CD4-positive, alpha-beta T cell treated with Interferon alpha-2 for 1 hour (primary cell): ENCODE results near the gene FREM1.
"Not testable (repeated sequence)": the region's sequence is repeated elsewhere in the genome, so short reads cannot be mapped to it uniquely, and the experiment has no call there.

Experiments
- DNase-seq, 2 donors: peaks; one replicate each; pipeline ENCODE4 v3.0.0-alpha.2; 2020 to 2022

The FREM1 gene, protein sequence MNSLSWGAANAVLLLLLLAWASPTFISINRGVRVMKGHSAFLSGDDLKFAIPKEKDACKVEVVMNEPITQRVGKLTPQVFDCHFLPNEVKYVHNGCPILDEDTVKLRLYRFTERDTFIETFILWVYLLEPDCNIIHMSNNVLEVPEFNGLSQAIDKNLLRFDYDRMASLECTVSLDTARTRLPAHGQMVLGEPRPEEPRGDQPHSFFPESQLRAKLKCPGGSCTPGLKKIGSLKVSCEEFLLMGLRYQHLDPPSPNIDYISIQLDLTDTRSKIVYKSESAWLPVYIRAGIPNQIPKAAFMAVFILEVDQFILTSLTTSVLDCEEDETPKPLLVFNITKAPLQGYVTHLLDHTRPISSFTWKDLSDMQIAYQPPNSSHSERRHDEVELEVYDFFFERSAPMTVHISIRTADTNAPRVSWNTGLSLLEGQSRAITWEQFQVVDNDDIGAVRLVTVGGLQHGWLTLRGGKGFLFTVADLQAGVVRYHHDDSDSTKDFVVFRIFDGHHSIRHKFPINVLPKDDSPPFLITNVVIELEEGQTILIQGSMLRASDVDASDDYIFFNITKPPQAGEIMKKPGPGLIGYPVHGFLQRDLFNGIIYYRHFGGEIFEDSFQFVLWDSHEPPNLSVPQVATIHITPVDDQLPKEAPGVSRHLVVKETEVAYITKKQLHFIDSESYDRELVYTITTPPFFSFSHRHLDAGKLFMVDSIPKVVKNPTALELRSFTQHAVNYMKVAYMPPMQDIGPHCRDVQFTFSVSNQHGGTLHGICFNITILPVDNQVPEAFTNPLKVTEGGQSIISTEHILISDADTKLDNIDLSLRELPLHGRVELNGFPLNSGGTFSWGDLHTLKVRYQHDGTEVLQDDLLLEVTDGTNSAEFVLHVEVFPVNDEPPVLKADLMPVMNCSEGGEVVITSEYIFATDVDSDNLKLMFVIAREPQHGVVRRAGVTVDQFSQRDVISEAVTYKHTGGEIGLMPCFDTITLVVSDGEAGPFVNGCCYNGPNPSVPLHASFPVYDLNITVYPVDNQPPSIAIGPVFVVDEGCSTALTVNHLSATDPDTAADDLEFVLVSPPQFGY (N-terminal part only)

DNA sequence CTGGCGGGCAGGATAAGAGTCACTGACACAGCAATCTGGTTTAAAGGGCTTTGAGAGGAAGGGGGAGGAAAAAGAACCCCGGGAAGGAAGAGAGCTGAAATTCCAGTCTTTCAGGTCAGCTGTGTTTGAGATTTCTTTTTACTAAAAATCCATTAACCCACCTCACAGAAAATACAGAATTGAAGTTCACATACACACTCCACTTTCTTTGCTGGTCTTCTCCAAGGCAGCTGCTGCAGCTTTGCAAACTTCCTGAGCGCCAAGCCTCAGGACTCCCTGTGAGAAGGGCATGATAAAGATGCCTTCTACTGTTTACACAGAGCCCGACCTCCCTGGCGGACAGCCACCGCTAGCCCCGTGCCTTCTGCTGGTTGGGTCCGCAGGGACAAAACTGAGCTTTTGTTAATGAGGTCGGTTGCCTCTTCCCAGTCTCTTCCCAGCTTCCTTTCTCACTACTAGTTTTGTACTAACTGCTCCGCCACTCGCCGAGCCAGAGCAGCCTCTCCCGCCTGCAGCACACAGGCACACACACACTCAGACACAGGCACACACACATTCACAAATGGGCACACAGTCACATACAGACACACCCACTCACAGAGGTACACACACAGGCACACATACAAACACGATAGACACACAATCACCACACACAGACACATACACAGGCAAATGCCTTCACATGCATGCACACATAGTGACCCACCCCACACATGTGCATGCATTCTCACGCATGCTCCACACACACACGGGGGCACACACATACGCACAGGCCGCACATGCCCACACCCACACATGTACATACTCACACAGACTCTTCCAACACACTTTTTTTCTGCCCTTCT lies at the start of gene FREM1:
Gene FREM1, minus strand, starts transcription at position 468 of the 845 bp plus-strand sequence. CDS start 41,451 bp downstream, outside the sequence.
- no peak for DNase-seq

DNA sequence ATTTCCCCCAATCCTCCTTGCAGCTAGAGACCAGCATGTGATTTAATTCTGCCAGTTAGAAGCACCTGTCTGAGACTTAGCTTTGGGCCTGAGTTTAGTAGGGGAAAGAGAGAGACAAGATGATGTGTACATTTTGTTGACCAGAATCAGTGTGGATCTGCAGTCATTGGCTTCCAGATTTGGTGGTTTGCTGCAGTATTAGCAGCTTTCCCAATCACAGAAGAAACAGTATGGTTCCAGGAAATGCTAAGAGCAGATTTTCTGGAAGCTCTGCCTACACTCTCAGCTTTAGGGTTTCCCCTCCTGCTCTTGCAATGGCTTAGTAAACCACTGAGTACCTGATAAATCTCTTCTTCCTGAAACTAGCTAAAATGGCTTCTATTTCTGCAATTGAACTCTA lies 48.8 kb upstream of the FREM1 start:
- DNase-seq: no peak

DNA sequence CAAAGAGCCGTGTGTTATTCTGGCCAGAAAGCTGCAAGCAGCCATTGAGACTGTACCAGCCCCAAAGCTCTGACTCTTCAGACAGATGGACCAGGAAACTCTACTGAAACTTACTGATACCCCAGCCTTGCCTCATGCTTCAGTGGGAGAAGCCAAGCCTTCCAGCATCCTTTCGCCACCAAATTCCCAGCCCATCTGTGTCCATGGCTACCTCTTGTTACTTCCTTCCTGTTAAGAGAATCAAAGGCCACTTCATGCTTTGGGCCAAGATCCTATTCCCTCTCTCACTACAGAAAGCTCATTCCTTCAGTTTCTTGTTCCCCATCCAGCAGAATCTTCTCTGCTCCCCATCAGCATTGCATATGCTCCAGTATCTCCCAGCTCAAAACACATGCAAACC lies 46.9 kb upstream of the FREM1 start:
- no peak for DNase-seq

DNA sequence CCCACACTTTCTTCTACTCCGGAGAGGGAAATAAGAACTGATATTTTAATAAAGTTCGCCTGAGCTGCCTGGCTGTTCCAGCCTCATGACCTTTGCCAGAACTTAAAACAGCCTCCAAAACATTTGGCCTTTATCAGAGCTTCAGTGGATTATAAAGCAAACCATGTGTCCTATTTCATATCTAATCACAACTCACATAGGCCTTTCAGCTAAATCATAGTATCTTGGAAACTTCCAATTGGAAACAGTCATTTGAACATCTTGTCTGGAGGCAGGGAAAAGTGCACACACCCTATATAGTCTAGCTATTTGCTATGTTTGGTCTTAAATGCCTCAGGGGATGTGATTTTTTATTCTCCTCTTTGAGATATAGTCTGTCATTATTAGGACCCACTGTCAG lies 46.0 kb upstream of the FREM1 start:
- no peak for DNase-seq

DNA sequence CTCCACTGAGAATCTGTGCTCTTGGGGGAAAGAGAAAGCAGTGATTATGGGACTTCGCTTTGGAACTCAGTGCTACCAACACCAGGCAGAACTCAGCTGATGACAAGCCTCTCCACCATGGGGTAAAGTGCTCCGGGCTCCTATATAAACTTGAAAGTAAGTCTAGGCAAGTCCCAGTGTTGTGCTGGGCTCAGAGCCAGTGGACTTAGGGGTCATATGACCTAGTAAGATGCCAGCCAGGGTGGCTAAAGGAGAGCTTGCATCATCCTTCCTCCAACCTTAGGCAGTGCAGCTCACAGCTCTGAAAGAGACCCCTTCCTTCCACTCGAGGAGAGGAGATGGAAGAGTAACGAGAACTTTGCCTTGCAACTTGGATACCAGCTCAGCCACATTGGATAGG lies 35.1 kb upstream of the FREM1 start:
- DNase-seq: no peak

DNA sequence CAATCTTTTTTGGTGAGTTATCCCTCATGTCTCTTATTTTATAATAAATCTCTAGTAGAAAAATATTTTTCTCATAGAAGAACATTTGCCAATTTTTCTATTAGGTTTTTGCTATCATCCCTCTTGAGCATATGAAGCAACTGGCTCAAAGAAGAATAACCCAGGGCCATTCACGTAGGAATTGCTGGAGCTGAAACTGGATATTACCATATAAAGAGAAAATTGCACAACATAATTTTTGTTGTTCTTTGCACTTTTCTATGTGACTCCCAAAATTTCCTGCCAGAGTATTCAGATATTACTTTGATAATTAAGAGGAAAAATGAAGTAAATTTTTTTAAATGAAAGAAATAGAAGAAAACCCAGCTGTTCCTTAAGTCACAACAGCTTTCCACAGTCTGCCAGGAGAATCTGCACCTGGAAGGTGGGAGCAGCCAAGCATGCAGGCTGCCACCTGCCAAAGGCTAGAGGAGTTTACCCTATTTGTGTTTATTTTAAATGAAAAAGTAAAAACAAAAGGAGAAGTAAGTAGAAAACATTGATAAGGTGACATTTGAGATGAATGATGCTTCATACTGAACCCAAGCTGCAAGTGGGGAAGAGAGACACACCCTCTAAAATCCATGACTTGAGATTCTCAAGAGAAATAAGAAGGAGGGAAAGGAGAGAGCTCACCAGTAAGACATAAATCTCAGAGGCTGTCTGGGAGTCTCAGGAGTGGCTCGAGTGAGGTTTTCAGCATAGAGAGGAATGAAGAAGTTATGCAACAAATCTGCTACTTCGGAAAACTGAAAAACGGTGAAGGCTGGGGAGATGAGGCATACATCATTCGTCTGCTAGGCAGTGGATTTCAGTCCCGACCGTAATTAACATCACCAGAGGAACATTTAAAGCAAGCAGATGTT lies 31.5 kb upstream of the FREM1 start:
- no peak for DNase-seq

DNA sequence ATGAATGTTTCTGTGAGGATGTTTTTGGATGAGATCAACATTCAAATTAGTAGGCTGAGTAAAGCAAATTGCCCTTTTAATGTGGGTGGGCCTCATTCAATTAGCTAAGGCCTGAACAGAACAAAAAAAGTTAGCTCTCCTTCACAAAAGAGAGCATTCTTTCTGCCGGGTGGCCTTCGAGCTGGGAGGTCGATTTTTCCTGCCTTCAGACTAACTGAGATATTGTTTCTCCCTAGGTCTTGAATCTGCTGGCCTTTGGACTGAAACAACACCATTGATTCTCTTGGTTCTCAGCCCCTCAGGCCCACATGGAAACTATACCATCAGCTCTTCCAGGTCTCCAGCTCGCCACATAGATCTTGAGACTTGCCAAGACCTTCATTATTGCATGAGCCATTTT lies 29.1 kb upstream of the FREM1 start:
- DNase-seq: no peak

DNA sequence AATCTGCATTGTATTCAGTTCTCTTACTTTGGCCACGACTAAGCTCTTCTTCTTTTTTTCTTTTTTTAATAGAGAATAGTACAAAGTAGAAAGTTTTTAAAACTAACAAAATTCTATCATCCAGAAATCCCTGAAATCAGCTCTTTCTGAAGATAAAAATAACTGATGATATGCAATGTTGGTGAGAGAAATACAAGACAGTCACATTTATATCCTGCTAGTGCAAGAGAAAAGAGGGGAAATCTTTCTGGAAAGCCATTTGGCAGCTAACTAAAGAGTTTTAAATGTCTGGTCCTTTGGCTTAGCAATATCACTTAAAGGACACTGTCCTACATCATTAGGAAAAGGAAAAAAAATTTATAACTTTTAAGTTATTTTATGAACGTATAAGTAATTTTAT lies 27.0 kb upstream of the FREM1 start:
- DNase-seq: no peak

DNA sequence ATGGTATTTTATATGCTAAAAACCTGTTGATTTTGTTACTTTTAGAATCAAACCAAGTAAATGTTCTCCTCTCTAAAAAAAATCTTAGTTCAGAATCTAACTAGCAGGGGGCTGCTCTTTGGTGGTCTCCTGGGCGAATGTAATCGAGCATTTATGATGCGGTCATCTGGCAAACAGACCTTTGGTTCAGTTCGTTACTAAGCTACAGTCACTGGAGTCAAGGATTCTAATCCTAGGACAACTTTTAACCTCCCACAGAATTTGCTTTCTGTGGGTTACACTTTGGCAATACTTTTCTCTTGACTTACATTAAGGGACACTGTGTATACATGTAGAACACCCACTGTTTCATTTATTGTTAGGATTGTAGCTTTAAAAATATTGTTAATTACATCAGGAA lies 26.3 kb upstream of the FREM1 start:
- DNase-seq: no peak

DNA sequence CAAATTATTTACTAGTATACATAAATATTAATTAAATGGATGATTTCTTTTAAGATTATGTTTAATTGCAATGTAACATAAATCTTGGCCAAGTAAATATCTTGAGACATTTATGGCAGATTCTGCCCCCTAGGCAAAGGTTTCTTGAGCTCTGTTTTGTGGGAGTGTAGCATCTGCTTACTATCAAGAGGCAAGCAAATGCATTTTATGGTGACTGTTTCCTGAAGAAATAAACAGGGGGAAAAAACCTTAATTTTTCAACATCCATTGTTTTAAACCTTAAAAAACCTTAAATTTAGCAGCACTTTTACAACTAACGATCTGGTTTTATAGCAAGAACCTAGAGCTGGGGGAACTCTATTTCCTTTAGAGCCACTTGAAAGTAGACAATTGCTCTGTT lies 25.7 kb upstream of the FREM1 start:
- DNase-seq: no peak

DNA sequence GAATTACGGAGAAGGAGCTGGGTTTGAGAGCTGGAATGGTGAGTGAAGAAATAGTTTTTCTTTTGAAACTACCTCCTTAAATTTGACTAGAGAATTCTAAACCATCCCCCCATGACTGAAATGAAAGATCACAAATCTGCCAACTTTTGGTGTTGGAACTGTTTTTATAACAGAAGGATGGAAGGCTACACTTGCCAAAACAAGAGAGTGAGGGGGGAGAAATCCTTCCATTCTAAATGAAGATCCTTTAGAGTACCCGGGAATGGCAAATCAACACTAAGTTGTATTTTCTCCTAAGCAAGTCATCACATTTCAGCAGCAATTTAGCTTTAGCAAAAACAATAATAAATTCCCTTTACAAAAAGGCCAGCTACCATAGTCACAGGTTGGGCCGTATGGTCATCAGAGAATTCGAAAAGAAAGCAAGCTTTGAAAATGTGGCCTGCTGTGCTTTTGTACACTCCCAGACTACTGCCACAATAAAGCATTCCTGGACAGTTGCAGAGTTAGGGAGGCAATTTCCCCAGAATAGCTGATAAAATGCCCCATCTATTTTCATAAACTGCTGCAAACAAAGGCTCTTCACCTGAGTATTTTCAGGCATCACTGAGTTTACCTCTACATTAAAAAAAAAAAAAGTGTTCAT lies 25.0 kb upstream of the FREM1 start:
- no peak for DNase-seq

DNA sequence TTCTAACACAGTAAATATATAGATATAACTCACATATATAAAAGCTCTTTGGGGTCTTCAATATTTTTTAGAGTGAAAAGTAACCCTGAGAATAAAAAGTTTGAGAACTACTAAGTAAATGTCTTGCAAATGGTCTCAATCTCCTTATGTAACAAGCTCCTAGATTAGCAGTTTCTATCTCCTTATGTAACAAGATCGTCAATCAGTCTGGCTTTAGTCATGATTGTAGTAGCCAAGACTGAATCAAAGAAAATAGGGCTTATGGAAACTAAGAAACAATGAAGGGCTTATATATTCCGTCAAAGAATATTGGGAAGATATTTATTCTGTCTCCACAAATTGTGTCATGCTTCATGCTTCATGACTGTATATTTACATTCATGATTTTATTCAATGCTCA lies 22.4 kb upstream of the FREM1 start:
- DNase-seq: no peak

DNA sequence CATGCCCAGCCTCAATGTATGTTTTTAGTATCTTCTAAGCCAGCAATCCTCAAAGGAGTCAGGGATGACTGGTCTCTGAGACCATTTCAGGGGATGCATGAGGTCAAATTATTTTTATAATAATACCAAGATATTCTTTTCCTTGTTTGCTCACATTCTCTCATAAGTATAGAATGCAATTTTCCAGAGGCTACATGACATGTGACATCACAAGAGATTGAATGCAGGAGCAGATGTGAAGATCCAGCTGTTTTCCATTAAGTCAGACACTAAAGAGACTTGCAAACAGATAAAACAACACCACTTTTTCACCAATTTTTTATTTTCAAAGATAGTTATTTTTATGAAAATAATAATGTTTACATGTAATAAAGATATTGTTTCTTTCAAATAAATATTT lies 22.0 kb upstream of the FREM1 start:
- no peak for DNase-seq

DNA sequence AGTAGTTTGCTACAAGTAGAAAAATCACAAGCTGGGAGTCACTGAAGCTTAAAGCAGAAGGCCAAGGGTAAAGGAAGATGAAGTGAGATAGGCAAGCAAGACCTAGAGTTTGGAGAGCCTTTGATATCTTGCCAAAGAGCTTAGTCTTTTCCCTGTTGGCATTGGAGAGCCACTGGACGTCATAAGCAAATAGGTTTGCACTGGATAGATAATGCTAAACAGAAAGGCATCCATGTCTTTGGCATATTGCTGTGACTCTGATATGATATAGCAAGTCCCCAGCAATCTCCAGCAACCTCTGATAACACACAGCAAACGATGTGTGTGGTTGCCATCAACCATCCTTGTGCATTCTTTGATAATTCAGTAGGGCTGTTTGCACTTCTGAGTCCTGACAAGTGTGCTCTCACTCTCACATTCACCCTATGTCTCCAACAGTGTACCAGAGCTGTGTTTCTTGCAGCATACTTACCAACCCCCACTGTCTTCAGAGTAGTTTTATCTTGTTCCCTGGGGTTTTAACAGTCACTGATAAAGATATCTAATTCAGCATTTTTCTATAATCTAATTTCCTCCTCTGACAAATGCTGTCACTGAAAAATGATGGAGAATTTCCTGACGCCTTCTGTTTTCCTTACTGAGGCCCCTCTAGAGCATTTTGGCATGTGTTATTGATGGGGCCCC lies 16.9 kb upstream of the FREM1 start:
- no peak for DNase-seq

DNA sequence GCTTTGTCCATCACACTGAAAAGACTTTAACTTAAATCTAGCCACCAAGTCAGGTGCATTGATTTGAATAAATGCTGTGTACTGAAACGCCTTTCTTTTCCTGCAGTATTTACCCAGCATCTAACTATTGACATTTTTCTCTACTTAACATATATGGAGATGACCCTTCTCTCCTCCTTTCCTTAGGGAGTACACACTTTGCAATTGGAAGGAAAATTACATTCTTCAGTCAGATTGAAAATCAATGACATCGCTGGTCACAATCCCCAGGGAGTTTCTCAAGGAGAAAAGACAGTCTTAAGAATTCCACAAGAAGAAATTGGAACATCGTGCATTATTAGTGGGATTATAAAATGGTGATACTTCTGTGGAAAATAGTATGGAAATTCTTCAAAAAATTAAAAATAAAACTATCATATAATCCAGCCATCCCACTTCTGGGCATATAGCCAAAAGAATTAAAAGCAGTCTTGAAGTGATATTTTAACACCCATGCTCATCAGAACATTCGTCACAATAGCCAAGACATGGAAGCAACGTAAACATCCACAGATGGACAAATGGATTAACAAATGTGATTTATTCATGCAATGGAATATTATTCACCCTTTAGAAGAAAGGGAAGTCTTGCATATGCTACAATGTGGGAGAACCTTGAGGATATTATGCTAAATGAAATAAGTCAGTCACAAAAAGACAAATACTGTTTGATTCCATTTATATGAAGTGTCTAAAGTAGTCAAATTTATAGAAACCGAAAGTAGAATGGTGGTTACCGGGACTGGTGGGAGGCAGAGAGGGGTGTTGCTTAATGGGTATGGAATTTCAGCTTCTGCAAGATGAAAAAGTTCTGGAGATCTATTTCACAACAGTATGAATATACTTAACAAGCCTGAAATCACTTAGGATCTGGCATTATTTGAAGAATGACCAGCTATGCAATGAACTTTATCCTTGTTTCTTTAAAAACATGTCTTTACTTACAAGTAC lies 14.3 kb upstream of the FREM1 start:
- DNase-seq: no peak

DNA sequence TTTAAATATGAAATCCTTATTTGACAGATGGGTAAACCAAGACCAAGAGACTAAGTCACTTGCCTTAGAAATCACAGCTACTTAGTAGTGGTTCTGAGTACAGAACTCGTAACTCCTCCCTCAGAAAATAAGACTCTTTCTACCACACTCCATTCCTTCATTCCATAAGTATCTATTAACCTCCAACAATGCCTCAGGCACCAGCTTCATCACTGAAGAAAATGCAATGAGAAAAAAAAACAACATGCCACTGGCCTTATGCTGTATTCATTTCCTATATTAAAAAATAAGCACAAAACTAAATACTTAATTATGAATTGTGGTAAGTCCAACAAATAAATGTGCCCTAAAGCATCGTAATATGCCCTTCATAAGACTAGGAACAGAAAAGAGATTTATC lies 13.5 kb upstream of the FREM1 start:
- DNase-seq: no peak

DNA sequence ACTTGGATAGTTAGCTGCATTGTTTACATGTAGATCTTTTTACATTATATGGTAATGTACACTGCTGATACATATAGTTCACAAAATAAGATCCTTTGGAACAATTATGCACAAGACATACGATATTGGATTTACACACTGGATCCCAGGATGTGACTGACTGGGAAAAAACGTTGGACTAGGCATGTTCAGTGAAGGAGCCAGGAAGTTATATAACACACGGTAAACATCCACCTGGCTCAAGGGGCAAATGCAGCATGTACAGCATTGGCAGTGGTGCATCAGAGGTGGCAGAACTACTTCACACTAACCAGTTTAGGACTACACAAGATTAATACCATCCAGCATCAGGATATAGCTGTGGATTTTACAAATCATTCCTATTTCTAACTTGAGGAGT lies 10.6 kb upstream of the FREM1 start:
- DNase-seq: not testable (repeated sequence)

DNA sequence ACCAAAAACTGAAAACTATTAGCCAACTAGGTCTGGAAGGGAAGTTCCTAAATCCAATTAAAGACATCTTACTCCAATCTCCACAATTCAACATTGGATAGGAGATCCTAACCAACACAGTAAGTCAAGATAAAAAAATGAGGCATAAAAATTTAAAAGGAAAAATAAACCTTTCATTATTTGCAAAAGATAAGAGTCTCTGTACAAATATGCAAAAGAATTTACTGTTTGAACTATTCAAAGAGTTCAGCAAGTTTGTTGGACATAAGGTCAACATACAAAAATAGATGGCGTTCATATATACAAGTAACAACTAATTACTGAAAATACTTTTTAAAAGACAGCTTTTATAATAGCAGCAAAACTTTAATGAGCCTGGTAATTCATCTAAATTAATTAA lies 3.1 kb upstream of the FREM1 start:
- no peak for DNase-seq

DNA sequence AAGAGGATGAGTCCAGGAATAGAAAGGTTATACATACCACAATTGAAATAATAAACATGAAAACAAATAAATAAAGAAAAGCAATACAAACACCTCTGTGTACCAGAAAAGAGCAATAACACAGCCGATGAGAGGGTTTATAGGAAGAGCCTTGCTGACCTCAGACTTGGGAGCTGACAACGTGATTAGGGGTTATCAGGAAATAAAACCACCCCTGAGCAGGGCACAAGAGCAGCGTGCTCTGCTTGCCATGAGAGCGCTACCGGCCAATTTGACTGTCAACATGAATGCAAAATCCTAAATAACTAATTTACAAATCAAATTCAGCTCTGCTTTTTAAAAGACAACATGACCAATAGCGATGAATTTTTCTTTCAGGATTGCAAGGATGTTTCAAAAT lies 2.6 kb upstream of the FREM1 start:
- DNase-seq: no peak
